Tibial nerve (tissue), 3 donors: ENCODE data around the gene CNTN5.

Experiments used
- POLR2A ChIP-seq, 2 donors: fragments of 450-650 bp; IDR thresholded peaks; one replicate each; pipeline ENCODE4 v1.6.1; 2017; ENCODE audit warnings: antibody characterized with exemption in 2 of 2, mild to moderate bottlenecking in 2 of 2, moderate library complexity in 2 of 2
- TF ChIP-seq, protein P1 (sequence below), 5 experiments: fragments of 200-600 bp in 3 of 5; fragments of 450-650 bp in 2 of 5; sonication (generic) in 3 of 5; IDR thresholded peaks; one replicate each; pipeline ENCODE4 v1.5.1; 2016 to 2019; ENCODE audit warnings: antibody characterized with exemption in 5 of 5, mild to moderate bottlenecking in 3 of 5, moderate library complexity in 2 of 5

DNA sequence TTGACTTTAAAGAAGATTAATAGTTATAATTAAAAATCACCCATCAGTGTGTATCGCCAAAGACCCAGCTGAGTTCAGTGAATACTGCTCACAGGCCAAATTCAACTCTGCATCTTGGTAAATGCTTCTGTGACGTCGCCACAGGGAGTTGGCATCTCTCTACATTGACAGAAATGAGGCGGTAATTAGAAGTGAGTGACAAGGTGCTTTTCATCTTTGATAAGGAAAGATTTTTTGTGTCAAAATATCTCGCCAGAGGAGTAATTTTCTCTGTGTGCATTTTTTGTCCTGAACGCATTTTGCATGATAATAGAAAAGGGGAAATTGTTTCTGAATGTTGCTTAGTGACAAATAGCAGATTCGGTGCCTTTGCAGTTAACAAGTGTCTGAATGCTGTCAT is 345.8 kb downstream of the CNTN5 start:
- TF ChIP-seq, protein P1, sequence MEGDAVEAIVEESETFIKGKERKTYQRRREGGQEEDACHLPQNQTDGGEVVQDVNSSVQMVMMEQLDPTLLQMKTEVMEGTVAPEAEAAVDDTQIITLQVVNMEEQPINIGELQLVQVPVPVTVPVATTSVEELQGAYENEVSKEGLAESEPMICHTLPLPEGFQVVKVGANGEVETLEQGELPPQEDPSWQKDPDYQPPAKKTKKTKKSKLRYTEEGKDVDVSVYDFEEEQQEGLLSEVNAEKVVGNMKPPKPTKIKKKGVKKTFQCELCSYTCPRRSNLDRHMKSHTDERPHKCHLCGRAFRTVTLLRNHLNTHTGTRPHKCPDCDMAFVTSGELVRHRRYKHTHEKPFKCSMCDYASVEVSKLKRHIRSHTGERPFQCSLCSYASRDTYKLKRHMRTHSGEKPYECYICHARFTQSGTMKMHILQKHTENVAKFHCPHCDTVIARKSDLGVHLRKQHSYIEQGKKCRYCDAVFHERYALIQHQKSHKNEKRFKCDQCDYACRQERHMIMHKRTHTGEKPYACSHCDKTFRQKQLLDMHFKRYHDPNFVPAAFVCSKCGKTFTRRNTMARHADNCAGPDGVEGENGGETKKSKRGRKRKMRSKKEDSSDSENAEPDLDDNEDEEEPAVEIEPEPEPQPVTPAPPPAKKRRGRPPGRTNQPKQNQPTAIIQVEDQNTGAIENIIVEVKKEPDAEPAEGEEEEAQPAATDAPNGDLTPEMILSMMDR (IDR thresholded peaks at IDR 0.05) = no peak
- TF ChIP-seq POLR2A (IDR thresholded peaks at IDR 0.05) = no peak
